ENCODE data around the gene SNX5. TPM values are rescaled to one million over a fixed set of nuclear protein-coding genes. Genes with fewer than 3 reads are reported as not detected.

SNX5 gene
- total RNA-seq, 2 donors from 2014 or later: 37.3 to 50.3 TPM

GRCh38 chr20:18005990-18006364 lies 37.4 kb upstream of the SNX5 start:
- no peaks in the 10 kb centered on the region for H3K27me3 ChIP-seq

GRCh38 chr20:18005170-18005989 lies 36.8 kb upstream of the SNX5 start:
- Histone ChIP-seq H3K4me3 (no peak overlapping the region), H3K4me1 (peaks cover 0 to 8% of the 10 kb centered on the region in 2 donors), H3K9me3 (no peaks in the 10 kb centered on the region), H3K27me3 (no peaks in the 10 kb centered on the region), H3K27ac (no peak overlapping the region), H3K36me3 (no peaks in the 10 kb centered on the region)
- no peak for DNase-seq (ENCODE audit: low spot score)
- no peak for TF ChIP-seq CTCF (IDR thresholded peaks at IDR 0.05)

More at GRCh38 chr20:18005990-18006364, 37.4 kb upstream of the SNX5 start:
- Histone ChIP-seq H3K4me3 (no peak overlapping the region), H3K36me3 (no peaks in the 10 kb centered on the region), H3K9me3 (no peaks in the 10 kb centered on the region), H3K4me1 (peaks cover 0 to 8% of the 10 kb centered on the region in 2 donors), H3K27ac (no peak overlapping the region)
- no peak for DNase-seq (ENCODE audit: low spot score)
- no peak for TF ChIP-seq CTCF (IDR thresholded peaks at IDR 0.05)

- Histone ChIP-seq H3K4me3 (no peak overlapping the region), H3K4me1 (peaks cover 0 to 8% of the 10 kb centered on the region in 2 donors), H3K36me3 (no peaks in the 10 kb centered on the region), H3K27ac (no peak overlapping the region), H3K27me3 (no peaks in the 10 kb centered on the region), H3K9me3 (no peaks in the 10 kb centered on the region)
- TF ChIP-seq CTCF (IDR thresholded peaks at IDR 0.05): no peak
- DNase-seq (ENCODE audit: low spot score): no peak
Measured at GRCh38 chr20:18004384-18005031, 35.9 kb upstream of the SNX5 start.

GRCh38 chr20:18003897-18004296 lies 35.3 kb upstream of the SNX5 start:
- Histone ChIP-seq H3K27ac (no peak overlapping the region), H3K4me1 (peaks cover 0 to 8% of the 10 kb centered on the region in 2 donors), H3K36me3 (no peaks in the 10 kb centered on the region), H3K4me3 (no peak overlapping the region), H3K9me3 (no peaks in the 10 kb centered on the region), H3K27me3 (no peaks in the 10 kb centered on the region)
- no peak for TF ChIP-seq CTCF (IDR thresholded peaks at IDR 0.05)
- no peak for DNase-seq (ENCODE audit: low spot score)

- H3K4me1 ChIP-seq: peaks cover 0 to under 1% of the 10 kb centered on the region in 2 donors
- no peaks in the 10 kb centered on the region for H3K9me3 ChIP-seq
- H3K4me3 ChIP-seq: no peak overlapping the region
- no peak for TF ChIP-seq CTCF (IDR thresholded peaks at IDR 0.05)
- no peaks in the 10 kb centered on the region for H3K27me3 ChIP-seq
- no peaks in the 10 kb centered on the region for H3K36me3 ChIP-seq
- no peak overlapping the region for H3K27ac ChIP-seq
- DNase-seq (ENCODE audit: low spot score): peak; percentile 91
Measured at GRCh38 chr20:18001131-18001921, 32.7 kb upstream of the SNX5 start.
